ENCODE results near the gene CHN1.

The CHN1 gene

DNA sequence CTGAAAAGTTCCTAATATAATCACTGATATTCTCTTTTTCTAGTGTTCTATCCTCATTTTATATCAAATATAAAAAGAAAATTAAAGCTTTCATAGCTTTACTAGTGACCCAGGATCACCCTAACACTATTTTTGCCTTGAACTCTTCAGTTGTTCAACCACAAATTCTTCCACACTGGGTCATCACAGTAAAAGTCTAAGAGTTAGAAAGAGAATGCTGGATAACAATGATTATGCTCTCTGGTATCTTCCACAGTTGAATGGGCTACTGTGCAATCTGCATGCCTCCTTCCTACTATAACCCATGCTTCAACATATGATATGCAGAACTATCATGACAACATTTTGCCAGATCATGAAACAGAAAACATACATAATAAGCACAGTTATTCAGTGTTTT is 32.3 kb downstream of the CHN1 start:
- peak; percentile 46 for DNase-seq (ENCODE audit: low read depth, low spot score)

DNA sequence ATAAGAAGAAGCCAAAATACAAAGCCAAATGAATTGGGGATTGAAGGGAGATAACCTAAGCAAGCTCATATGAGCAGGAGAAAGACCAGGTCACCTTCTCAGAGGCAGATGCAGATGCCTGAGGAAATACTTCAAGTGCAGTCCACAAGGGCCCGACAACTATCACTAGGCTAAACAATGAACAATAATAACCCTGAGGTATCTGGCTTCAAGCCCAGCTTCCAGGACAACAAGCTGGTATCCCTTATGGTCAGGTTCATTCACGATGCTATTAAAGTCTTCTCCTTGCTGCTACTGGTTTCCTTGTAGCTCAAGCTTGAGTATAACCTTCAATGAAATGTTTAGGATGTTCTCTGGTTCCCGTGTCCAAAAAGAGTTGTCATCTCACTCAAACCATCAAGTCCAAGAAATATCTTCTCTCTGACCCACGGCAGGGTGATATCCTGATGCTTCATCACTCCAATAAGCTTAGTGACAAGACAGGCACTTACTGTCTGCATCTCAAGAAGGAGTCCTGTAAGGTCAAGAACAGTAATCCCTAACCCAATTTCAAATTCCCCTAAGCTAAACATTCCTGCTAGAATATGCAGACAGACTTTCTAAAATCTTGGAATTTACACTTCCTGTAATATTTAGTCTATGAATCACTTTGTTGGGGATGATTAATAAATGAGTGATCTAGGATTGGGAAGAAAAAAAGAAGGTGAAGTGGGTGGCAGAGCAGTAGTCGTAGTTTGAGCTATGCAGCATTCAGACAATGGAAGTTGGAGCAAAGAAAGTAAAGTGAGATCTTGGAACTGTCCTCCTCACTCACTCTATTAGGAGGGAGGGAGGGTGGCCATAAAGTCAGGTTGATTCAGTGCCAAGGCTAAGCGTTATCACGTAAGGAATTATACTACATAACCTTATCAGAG is 33.1 kb downstream of the CHN1 start:
- peak; percentile 73 for DNase-seq (ENCODE audit: low read depth, low spot score)

DNA sequence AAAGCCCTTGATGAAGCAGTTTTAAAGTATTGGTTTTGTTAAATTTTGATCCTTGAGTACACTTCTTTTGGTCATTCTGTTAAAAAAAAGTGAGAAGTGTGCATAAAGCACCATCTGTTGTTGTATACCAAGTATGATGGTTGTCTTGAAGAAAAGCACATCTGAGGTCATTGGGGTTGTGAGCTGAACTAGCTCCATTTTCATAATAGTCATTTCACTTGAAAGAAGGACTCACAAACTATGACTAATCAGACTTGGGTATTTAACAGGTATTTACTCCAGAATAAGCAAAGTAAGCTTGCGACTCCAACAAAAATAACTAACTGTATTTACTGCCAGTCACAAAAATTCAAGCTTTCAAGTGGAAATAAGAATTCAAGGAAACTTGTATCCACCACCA is 35.1 kb downstream of the CHN1 start:
- DNase-seq (ENCODE audit: low read depth, low spot score): peak; percentile 53

- DNase-seq (ENCODE audit: low read depth, low spot score): no peak
Observed at GRCh38 chr2:174969091-174969734, 36.0 kb downstream of the CHN1 start.

GRCh38 chr2:174967691-174968260 is 37.4 kb downstream of the CHN1 start:
- no peak for DNase-seq (ENCODE audit: low read depth, low spot score)

DNA sequence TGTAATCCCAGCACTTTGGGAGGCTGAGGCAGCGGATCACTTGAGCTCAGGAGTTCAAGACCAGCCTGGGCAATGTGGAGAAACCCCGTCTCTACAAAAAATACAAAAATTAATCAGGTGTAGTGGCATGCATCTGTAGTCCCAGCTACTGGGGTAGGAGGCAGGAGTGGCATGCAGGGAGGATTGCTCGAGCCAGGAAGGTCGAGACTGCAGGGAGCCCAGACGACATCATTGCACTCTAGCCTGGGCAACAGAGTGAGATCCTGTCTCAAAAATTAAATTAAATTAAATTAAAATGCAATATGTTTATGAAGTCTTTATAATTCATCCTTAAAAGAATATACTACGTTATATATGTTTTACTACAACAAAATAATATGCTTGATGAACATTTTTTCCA is 38.1 kb downstream of the CHN1 start:
- no peak for DNase-seq (ENCODE audit: low read depth, low spot score)

DNA sequence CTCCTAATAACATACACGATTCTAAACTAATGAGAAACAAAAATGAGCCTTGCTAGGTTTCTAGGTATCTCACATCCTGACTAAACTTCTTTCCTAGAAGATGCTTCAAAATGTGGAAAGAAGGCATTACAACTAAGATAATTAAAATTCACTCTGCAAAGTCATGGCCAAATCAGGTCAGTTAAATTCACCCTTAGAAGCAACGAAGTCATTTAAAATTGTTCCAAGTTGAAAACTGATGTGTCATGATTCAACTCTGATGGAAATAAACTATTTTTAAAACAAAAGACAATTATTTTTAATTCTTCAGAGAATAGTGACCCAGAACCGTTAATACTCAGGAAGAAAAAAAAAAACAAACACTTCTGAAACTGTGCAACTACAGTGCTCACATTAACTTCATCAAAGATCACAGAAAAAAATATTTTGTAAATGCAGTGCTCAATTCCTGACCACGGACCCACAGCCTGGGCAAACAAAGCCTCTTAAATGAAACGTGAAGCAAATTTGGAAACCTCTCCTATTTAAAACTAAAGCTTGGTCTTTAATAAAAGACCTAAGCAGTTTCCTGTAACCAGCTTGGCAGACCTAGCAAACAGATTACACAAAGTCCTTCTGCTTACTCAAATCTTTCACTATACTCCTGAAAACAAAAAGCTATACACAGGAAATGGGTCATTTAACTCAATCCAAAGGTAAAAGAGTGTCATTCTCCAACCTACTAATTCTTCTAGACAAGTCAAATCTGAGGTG is 39.0 kb downstream of the CHN1 start:
- DNase-seq (ENCODE audit: low read depth, low spot score): peak; percentile 71

DNA sequence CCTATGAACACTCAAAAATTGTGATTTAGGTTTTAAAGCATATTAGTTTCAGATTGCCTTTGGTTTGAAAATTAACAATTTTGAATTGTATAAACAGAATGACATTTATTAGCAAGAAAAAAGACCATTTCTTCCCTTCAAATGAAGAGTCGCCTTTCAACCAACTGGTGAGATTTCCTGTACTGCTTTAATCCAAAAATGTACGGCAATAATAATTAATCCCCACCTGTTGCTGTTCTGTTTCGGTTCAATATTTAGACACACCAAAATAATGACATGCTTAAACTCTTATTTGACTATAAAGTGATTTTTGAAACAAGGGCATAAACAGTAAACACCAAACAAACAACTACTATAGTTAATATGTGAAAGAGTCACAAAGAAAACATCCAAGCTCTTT is 39.6 kb downstream of the CHN1 start:
- DNase-seq (ENCODE audit: low read depth, low spot score): no peak

- DNase-seq (ENCODE audit: low read depth, low spot score): no peak
Observed at GRCh38 chr2:174964404-174964803, 40.8 kb downstream of the CHN1 start.

DNA sequence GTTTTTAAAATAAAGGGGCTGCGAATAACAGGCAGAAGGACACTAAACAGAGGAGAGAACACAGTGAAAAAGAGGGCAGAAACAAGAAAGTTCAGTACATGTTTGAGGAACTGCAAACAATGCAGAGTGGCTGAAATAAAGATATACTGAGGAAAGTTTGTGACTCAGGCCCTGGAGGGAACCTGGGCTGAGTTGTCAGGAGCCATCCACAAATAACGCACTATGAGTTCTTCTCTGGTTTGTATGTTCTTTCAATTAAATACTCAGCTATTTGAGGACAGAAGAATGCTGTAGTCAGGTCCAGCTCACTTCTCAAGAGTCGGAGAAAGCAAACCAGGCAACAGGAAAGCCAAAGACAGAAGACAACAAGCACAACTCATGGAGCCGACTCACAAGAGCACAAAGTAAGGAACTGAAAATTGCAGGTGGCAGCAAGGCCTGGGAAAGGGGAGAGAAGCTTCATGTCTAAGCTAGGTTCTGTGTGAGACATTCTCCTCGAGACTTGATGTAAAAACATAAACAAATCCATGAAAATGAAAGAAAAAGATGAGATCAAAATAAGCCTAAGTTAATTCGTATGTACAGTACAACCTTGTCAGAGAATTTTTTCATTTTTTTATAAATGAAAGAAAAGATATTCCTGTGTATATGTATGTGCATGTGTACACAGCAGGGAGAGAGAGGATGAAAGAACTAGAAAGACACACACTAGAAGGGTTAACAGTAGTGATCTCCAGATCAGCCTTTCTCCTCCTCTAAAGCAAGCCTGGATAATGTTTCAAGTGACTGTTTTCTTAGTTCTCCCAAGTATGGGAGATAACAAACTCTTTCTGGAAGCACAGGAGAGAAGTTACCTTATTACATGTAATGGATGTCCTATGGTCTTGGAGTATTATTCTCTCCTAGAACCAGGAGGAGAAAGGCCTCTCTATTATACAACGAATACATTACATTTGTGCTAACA is 41.5 kb downstream of the CHN1 start:
- DNase-seq (ENCODE audit: low read depth, low spot score): no peak

DNA sequence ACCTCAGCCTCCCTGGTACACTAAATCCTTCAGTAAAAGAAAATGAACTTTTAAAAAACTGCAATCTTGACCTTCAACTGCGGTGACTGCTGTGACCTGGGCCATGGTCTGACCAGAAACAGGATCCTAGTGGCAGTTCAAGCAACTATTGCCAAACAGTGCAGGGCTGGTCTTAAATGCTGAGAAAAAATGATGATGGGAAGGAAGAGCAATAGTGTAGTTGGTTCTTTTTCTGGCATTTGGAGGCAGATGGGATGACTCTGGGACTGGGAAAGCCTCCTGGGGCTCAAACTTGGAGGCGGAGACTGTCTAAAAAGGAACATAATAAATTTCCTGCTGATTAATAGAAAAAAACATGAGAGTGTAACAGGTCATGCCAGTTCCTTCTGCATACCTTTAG is 45.4 kb downstream of the CHN1 start:
- DNase-seq (ENCODE audit: low read depth, low spot score): no peak

GRCh38 chr2:174957050-174957449 is 48.1 kb downstream of the CHN1 start:
- peak; percentile 52 for DNase-seq (ENCODE audit: low read depth, low spot score)

GRCh38 chr2:174952607-174953006 is 52.6 kb downstream of the CHN1 start:
- DNase-seq (ENCODE audit: low read depth, low spot score): no peak

GRCh38 chr2:174951745-174952144 is 53.4 kb downstream of the CHN1 start:
- DNase-seq (ENCODE audit: low read depth, low spot score): peak; percentile 63

DNA sequence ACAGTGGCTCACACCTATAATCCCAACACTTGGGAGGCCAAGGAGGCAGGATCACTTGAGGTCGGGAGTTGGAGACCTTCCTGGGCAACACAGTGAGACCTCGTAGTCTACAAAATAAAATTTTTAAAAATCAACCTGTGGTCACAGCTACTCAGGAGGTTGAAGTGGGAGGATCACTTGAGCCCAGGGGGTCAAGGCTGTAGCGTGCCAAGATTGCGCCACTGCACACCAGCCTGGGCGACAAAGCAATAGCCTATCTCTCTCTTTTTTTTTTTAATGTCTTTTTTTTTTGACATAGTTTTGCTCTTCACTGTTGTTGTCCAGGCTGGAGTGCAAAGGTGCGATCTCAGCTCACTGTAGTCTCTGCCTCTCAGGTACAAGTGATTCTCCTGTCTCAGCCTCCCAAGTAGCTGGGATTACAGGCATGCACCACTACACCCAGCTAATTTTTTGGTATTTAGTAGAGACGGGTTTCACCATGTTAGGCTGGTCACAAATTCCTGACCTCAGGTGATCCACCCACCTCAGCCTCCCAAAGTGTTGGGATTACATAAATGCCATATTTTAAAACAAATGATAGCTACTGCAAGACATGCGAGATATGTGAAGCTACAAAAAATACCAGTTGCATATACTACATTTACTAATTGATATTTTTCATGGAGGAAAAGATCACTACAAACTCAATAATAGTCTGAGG is 55.0 kb downstream of the CHN1 start:
- no peak for DNase-seq (ENCODE audit: low read depth, low spot score)

- no peak for DNase-seq (ENCODE audit: low read depth, low spot score)
Observed at GRCh38 chr2:174945601-174946260, 59.5 kb downstream of the CHN1 start.

DNA sequence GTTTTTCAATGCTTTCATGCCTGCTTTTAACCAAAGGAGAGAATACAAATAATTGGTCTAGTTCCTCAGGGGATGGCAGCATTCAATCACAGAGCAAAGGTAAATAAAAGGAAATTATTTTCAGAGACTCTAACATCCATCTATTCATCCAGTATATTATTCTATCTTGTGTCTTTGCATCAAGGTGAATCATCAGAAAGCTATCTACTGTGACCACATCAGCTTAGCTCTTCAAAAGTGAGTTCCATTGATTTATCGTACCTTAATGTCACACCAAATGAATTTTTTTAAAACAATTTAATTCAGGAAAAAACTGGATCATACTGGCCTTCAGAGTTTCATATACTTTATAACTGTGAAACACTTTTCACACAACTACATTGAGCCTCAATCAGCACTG is 66.1 kb downstream of the CHN1 start:
- peak; percentile 61 for DNase-seq (ENCODE audit: low read depth, low spot score)

DNA sequence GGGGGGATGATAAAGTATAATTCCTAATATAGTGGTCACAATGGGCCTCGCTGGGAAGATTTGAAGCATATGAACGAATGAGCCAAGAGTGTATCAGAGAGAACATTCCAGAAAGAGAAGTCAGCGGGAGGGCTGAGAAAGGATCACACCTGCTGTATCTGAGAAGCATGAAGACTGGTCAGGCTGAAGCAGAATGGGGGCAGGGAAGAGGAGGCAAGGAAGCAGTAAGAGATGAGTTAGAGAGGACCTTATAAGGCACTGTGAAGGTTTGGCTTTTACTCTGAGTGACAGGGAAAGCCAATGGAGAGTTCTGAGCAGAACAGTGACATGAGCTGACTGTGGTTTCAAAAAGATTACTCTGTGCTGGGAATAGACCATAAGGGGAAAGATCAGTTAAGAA is 73.5 kb downstream of the CHN1 start:
- peak; percentile 64 for DNase-seq (ENCODE audit: low read depth, low spot score)

DNA sequence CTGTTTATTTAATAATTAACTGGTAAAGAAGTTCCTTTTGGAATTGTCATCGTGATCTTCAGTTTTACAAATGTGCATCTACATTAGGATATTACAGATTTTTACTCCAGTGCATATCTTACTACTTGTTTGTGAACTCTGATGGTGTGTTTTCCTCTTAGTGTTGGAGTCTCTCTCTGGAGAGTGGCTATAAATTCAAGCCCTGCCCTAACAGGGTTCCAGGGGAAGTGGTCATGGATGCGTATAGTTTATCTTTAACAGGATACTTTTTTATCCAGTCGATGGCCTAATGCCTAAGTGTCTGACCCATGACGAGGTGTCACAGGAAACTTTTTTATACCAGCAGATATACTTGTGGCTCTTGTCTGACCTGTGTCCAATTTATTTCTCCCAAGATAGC is 75.4 kb downstream of the CHN1 start:
- no peak for DNase-seq (ENCODE audit: low read depth, low spot score)
